Tongue (tissue), 2 donors: Measurements from ENCODE around the gene GIMAP1. TPM values are rescaled to one million over a fixed set of nuclear protein-coding genes. Genes with fewer than 3 reads are reported as not detected.

Experiments
- DNase-seq: peaks from one replicate; pipeline ENCODE4 v3.0.0-alpha.2; 2015
- total RNA-seq: library from RNA; depleted of rRNA; stranded (reverse); fragments of >200 nt; gene quantifications from one replicate; pipeline ENCODE4 v1.2.3, GENCODE V29; 2014

GIMAP1 gene
- total RNA-seq, 1 donor from 2014 or later, result 3.2 TPM

DNA sequence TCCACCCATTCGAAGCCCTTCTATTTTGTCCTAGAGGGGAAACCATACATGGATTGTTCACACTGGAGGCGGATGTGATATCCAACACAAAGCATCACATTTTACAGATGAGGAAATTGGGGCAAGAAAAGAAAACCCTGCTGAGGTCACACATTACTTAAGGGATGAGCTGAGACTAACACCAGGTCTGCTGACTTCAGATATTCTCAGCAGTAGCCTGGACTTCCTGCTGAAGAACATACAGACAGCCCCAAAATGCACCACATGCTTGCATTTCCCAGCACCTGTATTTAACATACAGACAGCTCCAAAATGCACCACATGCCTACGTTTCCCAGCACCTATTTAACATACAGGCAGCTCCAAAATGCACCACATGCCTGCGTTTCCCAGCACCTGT lies 32.0 kb downstream of the GIMAP1 start:
- DNase-seq, result no peak

DNA sequence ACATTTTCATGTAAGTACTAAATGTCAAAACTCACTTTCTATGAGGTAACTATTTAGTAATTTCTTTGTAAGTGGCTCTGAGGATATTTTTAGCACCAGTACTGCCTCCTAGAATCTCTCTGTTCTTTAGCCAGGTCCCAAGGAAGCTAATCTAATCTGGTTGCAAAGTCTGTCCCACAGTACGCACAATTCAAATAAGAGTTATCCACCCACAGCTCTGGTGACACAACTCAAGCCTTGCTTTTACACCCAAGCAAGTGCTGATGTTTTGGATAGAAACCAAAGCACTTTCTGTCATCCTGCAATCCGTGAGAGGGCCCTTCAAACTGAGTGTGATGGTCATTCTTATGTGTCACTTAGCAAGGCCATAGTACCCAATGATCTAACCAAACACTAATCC lies 35.3 kb downstream of the GIMAP1 start:
- no peak for DNase-seq

DNA sequence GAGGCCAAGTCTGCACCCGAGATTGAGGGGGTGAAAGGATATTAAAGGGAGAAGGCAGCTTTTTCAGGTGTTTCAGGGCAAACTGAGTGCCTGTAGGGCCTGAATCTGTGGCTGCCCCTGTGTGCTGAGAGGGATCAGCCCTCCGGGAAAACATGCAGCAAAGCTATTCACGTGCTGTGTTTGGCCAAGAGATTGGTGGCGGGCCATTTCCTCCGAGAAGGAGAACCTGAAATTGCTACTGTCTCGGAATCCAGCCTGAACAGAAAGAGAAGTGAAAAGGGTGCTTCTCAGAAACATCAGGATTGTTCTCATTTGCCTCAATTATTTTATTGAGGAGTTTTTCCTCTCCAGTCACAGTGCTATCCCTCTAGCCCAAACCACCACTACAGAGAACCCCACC lies 36.8 kb downstream of the GIMAP1 start:
- no peak for DNase-seq

DNA sequence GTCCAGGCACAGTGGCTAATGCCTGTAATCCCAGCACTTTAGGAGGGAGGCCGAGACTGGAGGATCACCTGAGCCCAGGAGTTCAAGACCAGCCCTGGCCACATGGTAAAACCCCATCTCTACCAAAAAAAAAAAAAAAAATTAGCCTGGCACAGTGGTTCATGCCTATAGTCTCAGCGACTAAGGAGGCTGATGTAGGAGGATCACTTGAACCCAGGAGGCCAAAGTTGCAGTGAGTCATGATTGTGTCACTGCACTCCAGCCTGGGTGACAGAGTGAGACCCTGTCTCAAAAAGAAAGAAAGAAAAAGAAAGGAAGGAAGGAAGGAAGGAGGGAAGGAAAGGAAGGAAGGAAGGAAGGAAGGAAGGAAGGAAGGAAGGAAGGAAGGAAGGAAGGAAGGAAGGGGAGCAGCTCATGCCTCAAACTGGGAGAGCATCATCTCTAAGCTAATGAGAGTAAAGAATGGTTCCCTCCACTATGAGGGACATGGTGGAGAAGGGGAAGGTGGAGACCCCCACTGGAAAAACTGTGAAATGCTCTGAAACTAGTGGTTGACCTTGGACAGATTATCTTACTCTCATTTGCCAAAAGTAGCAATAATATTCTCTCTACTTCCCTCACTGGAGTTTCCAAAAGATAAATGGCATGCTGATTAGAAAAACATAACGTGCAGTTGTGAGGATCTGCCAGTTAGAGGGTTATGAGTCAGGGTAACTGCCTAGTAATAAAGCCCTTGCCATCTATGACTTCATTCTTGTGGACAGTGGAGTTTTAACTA lies 37.6 kb downstream of the GIMAP1 start:
- peak; percentile 30 for DNase-seq

DNA sequence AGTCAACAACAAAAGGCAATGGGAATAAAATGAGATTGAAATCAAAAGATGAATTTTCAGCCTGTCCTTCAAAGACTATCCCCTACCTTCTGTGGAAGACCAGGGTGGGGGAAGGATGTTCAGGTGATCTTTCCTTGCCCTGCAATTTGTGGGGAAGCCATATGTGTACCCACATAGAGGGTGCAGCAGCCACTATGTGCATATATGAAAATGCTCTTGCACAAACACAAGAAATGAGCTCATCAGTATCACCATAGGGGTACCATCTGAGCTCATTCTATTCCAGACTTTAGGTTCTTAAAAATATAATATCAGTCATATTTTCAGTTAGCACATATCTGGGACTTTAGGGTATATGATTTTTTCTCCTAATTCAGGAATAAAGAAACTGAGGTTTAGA lies 38.5 kb downstream of the GIMAP1 start:
- DNase-seq, result no peak

DNA sequence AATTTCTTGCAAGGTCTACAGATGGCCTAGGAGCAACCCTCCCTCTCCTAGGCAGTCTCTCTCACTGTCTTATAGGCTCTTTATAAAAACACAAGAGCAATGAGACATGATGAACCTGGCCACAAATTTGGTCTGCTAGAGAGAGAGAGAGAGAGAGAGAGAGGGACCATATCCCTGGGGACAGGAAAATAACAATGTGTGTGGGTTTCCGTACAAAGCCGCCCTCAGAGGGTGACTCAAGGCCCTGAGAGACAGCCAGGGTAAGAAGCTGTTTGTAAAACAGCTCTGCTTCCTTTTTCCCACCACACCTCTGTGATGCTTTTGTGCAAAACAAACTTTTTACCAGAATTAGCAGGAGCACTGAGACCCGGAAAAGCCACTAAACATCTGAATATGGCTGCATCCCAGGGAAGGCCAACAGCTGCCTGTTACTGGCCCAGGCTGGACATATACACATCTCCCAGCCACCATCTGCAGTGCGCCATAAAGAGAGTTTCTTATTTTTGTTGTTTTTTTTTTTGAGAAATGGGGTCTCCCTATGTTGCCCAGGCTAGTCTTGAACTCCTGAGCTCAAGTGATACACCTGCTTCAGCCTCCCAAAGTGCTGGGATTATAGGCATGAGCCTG lies 39.2 kb downstream of the GIMAP1 start:
- DNase-seq, result no peak

DNA sequence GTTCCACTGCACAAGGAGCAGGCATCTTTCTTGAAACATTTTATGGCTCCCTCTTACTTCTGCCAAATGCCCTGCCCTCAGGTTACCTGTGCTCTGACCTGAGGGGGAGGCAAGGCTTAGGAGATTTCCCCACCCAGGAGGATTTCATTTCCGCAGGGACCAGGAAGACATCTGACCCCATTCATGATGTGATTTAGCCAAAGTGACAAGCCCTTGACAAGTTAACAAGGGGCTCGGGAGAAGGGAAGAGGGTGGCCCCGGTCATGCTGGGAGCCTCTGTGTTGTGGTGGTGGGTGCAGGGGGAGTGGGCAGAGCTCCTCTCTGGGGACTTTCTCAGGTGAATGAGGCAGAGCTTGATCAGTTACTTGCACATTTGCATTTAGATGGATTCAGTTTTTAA lies 39.8 kb downstream of the GIMAP1 start:
- no peak for DNase-seq

DNA sequence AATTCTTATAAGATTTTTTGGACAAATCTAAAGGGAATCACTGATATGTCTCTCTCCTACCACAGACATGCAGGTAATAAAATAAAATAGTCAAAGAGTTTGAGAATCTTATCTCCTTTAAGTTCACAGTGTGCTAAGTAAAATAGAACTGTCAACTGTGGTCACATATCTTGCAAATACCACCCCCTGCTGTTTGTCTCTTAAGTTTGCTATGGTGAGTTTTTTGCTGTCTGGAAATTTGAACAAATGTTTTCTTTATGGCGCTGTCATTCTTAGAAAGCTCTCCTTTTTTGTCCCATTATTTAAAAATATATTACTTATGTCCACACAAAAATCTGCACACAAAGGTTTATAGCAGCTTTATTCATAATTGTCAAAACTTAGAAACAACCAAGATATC lies 40.4 kb downstream of the GIMAP1 start:
- peak; percentile 50 for DNase-seq

DNA sequence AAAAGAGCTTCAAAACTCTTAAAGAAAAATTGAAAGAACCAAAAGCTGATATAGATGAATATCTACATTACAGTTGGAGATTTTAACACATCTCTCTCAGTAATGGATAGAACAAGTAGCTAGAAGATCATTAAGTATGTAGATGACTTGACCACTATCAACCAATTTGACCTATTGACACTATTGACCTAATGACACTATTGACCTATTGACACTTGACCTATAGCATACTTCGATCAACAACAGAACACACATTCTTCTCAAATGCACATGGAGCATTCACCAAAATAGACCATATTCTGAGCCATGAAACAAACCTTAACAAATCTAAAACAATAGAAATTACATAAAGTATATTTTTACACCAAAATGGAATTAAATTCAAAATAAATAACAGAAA lies 43.1 kb downstream of the GIMAP1 start:
- DNase-seq, result no peak

DNA sequence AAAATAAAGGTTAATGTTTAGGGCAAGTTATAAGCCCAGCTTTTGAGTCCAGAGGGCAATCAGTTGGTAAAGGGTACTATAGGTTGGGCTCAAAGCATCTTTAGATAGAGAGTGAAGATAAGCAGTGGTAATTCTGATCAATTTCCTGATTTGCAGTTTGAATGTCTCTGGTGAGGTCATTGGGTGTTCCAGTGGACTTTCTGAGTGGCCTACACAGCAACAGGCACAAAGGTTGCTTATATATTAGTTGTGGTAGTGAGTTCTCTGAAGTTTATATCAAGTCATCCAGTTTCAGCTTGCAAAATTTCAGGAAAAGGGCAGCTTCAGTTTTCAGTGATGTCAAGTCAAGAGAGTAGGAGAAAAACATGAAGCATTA lies 49.9 kb downstream of the GIMAP1 start:
- no peak for DNase-seq

DNA sequence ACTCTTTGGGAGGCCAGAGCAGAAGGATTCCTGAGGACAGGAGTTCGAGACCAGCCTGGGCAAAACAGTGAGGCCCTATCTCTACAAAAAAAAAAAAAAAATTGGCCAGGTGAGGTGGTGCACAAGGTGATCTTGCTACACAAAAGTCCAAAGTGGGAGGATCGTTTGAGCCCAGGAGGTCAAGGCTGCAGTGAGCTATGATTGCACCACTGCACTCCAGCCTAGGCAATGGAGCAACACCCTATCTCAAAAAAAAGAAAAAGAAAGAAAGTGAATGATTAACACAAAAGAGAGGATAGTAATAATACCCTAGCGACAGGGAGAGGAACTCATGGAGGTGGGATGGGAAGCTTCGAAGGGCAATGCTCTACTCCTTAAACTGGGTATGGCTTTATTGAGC lies 53.4 kb downstream of the GIMAP1 start:
- DNase-seq, result no peak

Other genes starting within 250 kb of the GIMAP1 start
- gene GIMAP7, start 201.7 kb upstream of the GIMAP1 start, total RNA-seq, result 8.2 TPM
- gene GIMAP4, start 149.2 kb upstream of the GIMAP1 start, total RNA-seq, result 42.2 TPM
- gene GIMAP6, start 84.2 kb upstream of the GIMAP1 start, total RNA-seq, result 20.9 TPM
- gene GIMAP2, start 30.9 kb upstream of the GIMAP1 start, total RNA-seq, result 14.8 TPM
- 23.8 TPM for gene GIMAP5, start 20.8 kb downstream of the GIMAP1 start, total RNA-seq
- 27.5 TPM for gene TMEM176B, start 83.8 kb downstream of the GIMAP1 start, total RNA-seq
- 13.6 TPM for gene TMEM176A, start 84.2 kb downstream of the GIMAP1 start, total RNA-seq
- gene AOC1, start 135.9 kb downstream of the GIMAP1 start, total RNA-seq, result not detected